HEK293 (cell line): ENCODE measurements around the gene UBTD1.

Source experiments
- FEZF1 ChIP-seq: fragments of 450-650 bp; formaldehyde crosslinking; IDR thresholded peaks from 2 replicates; pipeline ENCODE4 v1.5.1; 2016; ENCODE audit warnings: missing biosample characterization, missing genetic modification characterization
- HOXC10 ChIP-seq: sonication (generic); formaldehyde crosslinking; IDR thresholded peaks from 2 replicates; pipeline ENCODE4 v1.8.1; 2023; ENCODE audit warnings: mild to moderate bottlenecking, missing genetic modification reagents
- KLF1 ChIP-seq: fragments of 450-650 bp; formaldehyde crosslinking; IDR thresholded peaks from 2 replicates; pipeline ENCODE4 v1.5.1; 2016; ENCODE audit warnings: missing biosample characterization, missing genetic modification characterization
- PRDM2 ChIP-seq: fragments of 450-650 bp; formaldehyde crosslinking; IDR thresholded peaks from 2 replicates; pipeline ENCODE4 v1.5.1; 2016; ENCODE audit warnings: missing biosample characterization, missing genetic modification characterization, borderline replicate concordance
- SALL2 ChIP-seq: fragments of 450-650 bp; formaldehyde crosslinking; IDR thresholded peaks from 2 replicates; pipeline ENCODE4 v1.5.0; 2017; ENCODE audit warnings: missing biosample characterization, mild to moderate bottlenecking, missing genetic modification characterization, borderline replicate concordance
- SCRT2 ChIP-seq: fragments of 450-650 bp; formaldehyde crosslinking; IDR thresholded peaks from 2 replicates; pipeline ENCODE4 v1.5.1; 2016; ENCODE audit warnings: missing biosample characterization, missing genetic modification characterization
- ZBTB21 ChIP-seq: fragments of 450-650 bp; formaldehyde crosslinking; IDR thresholded peaks from 2 replicates; pipeline ENCODE4 v1.5.1; 2017; ENCODE audit warnings: missing biosample characterization, missing genetic modification characterization
- ZFHX2 ChIP-seq: fragments of 450-650 bp; formaldehyde crosslinking; conservative IDR thresholded peaks from 2 replicates; pipeline ENCODE4 v1.5.1; 2016; ENCODE audit warnings: missing biosample characterization, missing genetic modification characterization
- ZFP37 ChIP-seq: fragments of 450-650 bp; formaldehyde crosslinking; IDR thresholded peaks from 2 replicates; pipeline ENCODE4 v1.5.1; 2016; ENCODE audit warnings: missing biosample characterization, missing genetic modification characterization
- ZIC2 ChIP-seq: fragments of 450-650 bp; formaldehyde crosslinking; IDR thresholded peaks from 2 replicates; pipeline ENCODE4 v1.5.1; 2016; ENCODE audit warnings: missing biosample characterization, missing genetic modification characterization
- ZNF10 ChIP-seq: fragments of 450-650 bp; formaldehyde crosslinking; IDR thresholded peaks from 2 replicates; pipeline ENCODE4 v1.5.1; 2017; ENCODE audit warnings: missing biosample characterization, missing genetic modification characterization
- ZNF132 ChIP-seq: fragments of 450-650 bp; formaldehyde crosslinking; IDR thresholded peaks from 2 replicates; pipeline ENCODE4 v1.5.1; 2017; ENCODE audit warnings: missing biosample characterization, missing genetic modification characterization, borderline replicate concordance
- ZNF133 ChIP-seq: fragments of 450-650 bp; formaldehyde crosslinking; IDR thresholded peaks from 2 replicates; pipeline ENCODE4 v1.5.1; 2016; ENCODE audit warnings: missing biosample characterization, missing genetic modification characterization
- ZNF148 ChIP-seq: fragments of 450-650 bp; formaldehyde crosslinking; IDR thresholded peaks from 2 replicates; pipeline ENCODE4 v1.5.0; 2017; ENCODE audit warnings: missing biosample characterization, missing genetic modification characterization, borderline replicate concordance
- ZNF155 ChIP-seq: fragments of 450-650 bp; formaldehyde crosslinking; IDR thresholded peaks from 2 replicates; pipeline ENCODE4 v1.5.1; 2016; ENCODE audit warnings: missing biosample characterization, missing genetic modification characterization
- ZNF174 ChIP-seq: fragments of 450-650 bp; formaldehyde crosslinking; IDR thresholded peaks from 2 replicates; pipeline ENCODE4 v1.5.0; 2017; ENCODE audit warnings: missing biosample characterization, mild to moderate bottlenecking, missing genetic modification characterization
- ZNF274 ChIP-seq, 2 experiments: fragments of 200-500 bp in 1 of 2; fragments of 450-650 bp in 1 of 2; sonication (Bioruptor generic) in 1 of 2; formaldehyde crosslinking in 1 of 2; IDR thresholded peaks; 2 replicates each; pipeline versions ENCODE4 v1.5.1 to v1.6.1; 2014 to 2016; ENCODE audit warnings: borderline replicate concordance in 1 of 2, inconsistent platforms in 1 of 2, low read length in 1 of 2, missing biosample characterization in 1 of 2, missing genetic modification characterization in 1 of 2
- ZNF311 ChIP-seq: fragments of 450-650 bp; formaldehyde crosslinking; IDR thresholded peaks from 2 replicates; pipeline ENCODE4 v1.5.1; 2017; ENCODE audit warnings: missing biosample characterization, missing genetic modification characterization, borderline replicate concordance
- ZNF335 ChIP-seq: fragments of 450-650 bp; formaldehyde crosslinking; conservative IDR thresholded peaks from 2 replicates; pipeline ENCODE4 v1.5.1; 2016; ENCODE audit warnings: missing biosample characterization, missing genetic modification characterization
- ZNF341 ChIP-seq: fragments of 450-650 bp; formaldehyde crosslinking; IDR thresholded peaks from 2 replicates; pipeline ENCODE4; 2016; ENCODE audit warnings: low read depth, missing biosample characterization, missing genetic modification characterization
- ZNF394 ChIP-seq: fragments of 450-650 bp; formaldehyde crosslinking; IDR thresholded peaks from 2 replicates; pipeline ENCODE4 v1.5.1; 2016; ENCODE audit warnings: missing biosample characterization, missing genetic modification characterization, mild to moderate bottlenecking, moderate library complexity, borderline replicate concordance
- ZNF510 ChIP-seq: fragments of 450-650 bp; formaldehyde crosslinking; IDR thresholded peaks from 2 replicates; pipeline ENCODE4 v1.5.1; 2018; ENCODE audit warnings: mild to moderate bottlenecking, missing genetic modification characterization, missing biosample characterization; ENCODE audit not compliant: insufficient replicate concordance
- ZNF571 ChIP-seq: fragments of 450-650 bp; formaldehyde crosslinking; IDR thresholded peaks from 2 replicates; pipeline ENCODE4 v1.5.0; 2017; ENCODE audit warnings: missing biosample characterization, missing genetic modification characterization
- ZNF639 ChIP-seq: fragments of 450-650 bp; formaldehyde crosslinking; IDR thresholded peaks from 2 replicates; pipeline ENCODE4 v1.5.1; 2016; ENCODE audit warnings: missing biosample characterization, missing genetic modification characterization
- ZNF776 ChIP-seq: fragments of 450-650 bp; formaldehyde crosslinking; IDR thresholded peaks from 2 replicates; pipeline ENCODE4 v1.5.0; 2017; ENCODE audit warnings: missing biosample characterization, missing genetic modification characterization, borderline replicate concordance
- ZNF792 ChIP-seq: fragments of 450-650 bp; formaldehyde crosslinking; IDR thresholded peaks from 2 replicates; pipeline ENCODE4 v1.5.1; 2016; ENCODE audit warnings: missing biosample characterization, missing genetic modification characterization
- ZSCAN18 ChIP-seq: fragments of 450-650 bp; formaldehyde crosslinking; IDR thresholded peaks from 2 replicates; pipeline ENCODE4 v1.5.1; 2016; ENCODE audit warnings: missing biosample characterization, missing genetic modification characterization
- ZSCAN23 ChIP-seq: fragments of 450-650 bp; formaldehyde crosslinking; IDR thresholded peaks from 2 replicates; pipeline ENCODE4 v1.5.1; 2016; ENCODE audit warnings: missing biosample characterization, missing genetic modification characterization
- ZSCAN30 ChIP-seq: fragments of 450-650 bp; IDR thresholded peaks from 2 replicates; pipeline ENCODE4 v1.5.1; 2018; ENCODE audit warnings: missing biosample characterization, mild to moderate bottlenecking, missing genetic modification characterization, moderate library complexity

UBTD1 gene

GRCh38 chr10:97498076-97498840 is 466 bp upstream of the UBTD1 start, which contains the start of gene MMS19 (continued):
- no peak for TF ChIP-seq ZNF148 (tag by site-specific recombination)
- TF ChIP-seq ZNF792 (tag by site-specific recombination): no peak
- no peak for TF ChIP-seq PRDM2 (tag by site-specific recombination)
- no peak for TF ChIP-seq FEZF1 (tag by site-specific recombination)
- no peak for TF ChIP-seq ZNF311 (tag by site-specific recombination)
- TF ChIP-seq HOXC10: no peak
- no peak for TF ChIP-seq ZNF571 (tag by site-specific recombination)
- no peak for TF ChIP-seq SALL2
- TF ChIP-seq ZNF394 (tag by site-specific recombination): no peak
- TF ChIP-seq ZNF10 (tag by site-specific recombination): no peak
- TF ChIP-seq ZNF510 (tag by site-specific recombination): no peak
- TF ChIP-seq ZSCAN30 (tag by site-specific recombination): peak; percentile 77
- TF ChIP-seq SCRT2: peak; percentile 82
- TF ChIP-seq KLF1 (tag by site-specific recombination): peak; percentile 85
- TF ChIP-seq ZIC2: peak; percentile 51; the same call in 1 of the 2 replicates
- TF ChIP-seq ZNF155: no peak
- TF ChIP-seq ZNF132 (tag by site-specific recombination): no peak
- peak; percentile 94 for TF ChIP-seq ZNF335 (tag by site-specific recombination)
- TF ChIP-seq ZNF639: no peak; the same call in 1 of the 2 replicates
- no peak for TF ChIP-seq ZBTB21 (tag by site-specific recombination)
- TF ChIP-seq ZNF133 (tag by site-specific recombination): no peak
- TF ChIP-seq ZSCAN23 (tag by site-specific recombination): peak; percentile 48; the same call in 1 of the 2 replicates
- no peak for TF ChIP-seq ZNF776 (tag by site-specific recombination)
- TF ChIP-seq ZSCAN18 (tag by site-specific recombination): no peak
- no peak for TF ChIP-seq ZNF174 (tag by site-specific recombination)
- TF ChIP-seq ZNF274 (IDR thresholded peaks at IDR 0.05; ENCODE audit: low read length): no peak
- TF ChIP-seq ZNF274 (tag by site-specific recombination; IDR thresholded peaks at IDR 0.05; ENCODE audit: borderline replicate concordance): no peak
- TF ChIP-seq ZFHX2 (tag by site-specific recombination): peak; percentile 88
- TF ChIP-seq ZFP37 (tag by site-specific recombination): peak; percentile 83; the same call in 1 of the 2 replicates
- peak; percentile 77 for TF ChIP-seq ZNF341 (tag by site-specific recombination)
